Liver (tissue), 3 donors: ENCODE results near the gene GCNT3.

Experiments used
- CTCF ChIP-seq: fragments of 150-350 bp; IDR thresholded peaks from 2 replicates; pipeline ENCODE4 v1.5.1; 2017; ENCODE audit warnings: improper control_type of control experiment, low read depth, low read length; ENCODE audit not compliant: missing input control
- FOXA1 ChIP-seq: IDR thresholded peaks from 2 replicates; pipeline ENCODE4 v1.6.1; 2016; ENCODE audit warnings: antibody characterized with exemption
- GABPA ChIP-seq, 2 donors: IDR thresholded peaks in 1 of 2; conservative IDR thresholded peaks in 1 of 2; 2 replicates each; pipeline ENCODE4 v1.6.1; 2016; ENCODE audit warnings: antibody characterized with exemption in 2 of 2, mild to moderate bottlenecking in 1 of 2, moderate library complexity in 1 of 2
- JUND ChIP-seq, 2 donors: IDR thresholded peaks; 2 replicates each; pipeline ENCODE4 v1.6.1; 2016; ENCODE audit warnings: antibody characterized with exemption in 2 of 2
- MAX ChIP-seq: IDR thresholded peaks from 2 replicates; pipeline ENCODE4 v1.6.1; 2016; ENCODE audit warnings: antibody characterized with exemption
- TAF1 ChIP-seq: conservative IDR thresholded peaks from 2 replicates; pipeline ENCODE4 v1.6.1; 2016; ENCODE audit warnings: antibody characterized with exemption, mild to moderate bottlenecking
- donor health status: healthy.
- donor health status: healthy.

DNA sequence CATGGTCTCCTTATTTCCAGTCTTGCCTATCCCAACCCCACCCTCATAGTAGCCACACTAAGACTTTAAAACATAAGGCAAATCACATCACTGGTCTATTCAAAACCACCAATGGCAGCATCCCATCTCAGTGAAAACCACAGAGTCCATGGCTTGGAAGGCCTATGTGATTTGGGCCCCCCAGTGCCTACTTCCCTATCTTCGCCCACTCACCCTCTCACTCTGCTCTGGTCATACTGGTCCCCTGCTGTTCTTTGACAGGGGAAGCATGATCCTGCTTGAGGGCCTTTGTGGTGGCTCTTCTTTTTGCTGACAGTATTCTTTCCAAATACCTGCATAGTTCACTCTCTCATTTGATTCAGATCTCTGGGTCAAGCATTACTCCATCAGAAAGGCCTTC, 42.5 kb downstream of the GCNT3 start:
- TF ChIP-seq TAF1, result no peak
- TF ChIP-seq CTCF, result no peak
- TF ChIP-seq MAX, result no peak
- TF ChIP-seq FOXA1, result no peak
- TF ChIP-seq GABPA (IDR thresholded peaks at IDR 0.05 in 1 of 2, conservative IDR thresholded peaks at IDR 0.05 in 1 of 2), result no peak
- no peak for TF ChIP-seq JUND (IDR thresholded peaks at IDR 0.05)
